Neural crest cell (in vitro differentiated cells): ENCODE results near the gene SRRM2. TPM values are rescaled to one million over a fixed set of nuclear protein-coding genes. Genes with fewer than 3 reads are reported as not detected.

ENCODE experiments used
- DNase-seq: peaks from one replicate; pipeline ENCODE4 v3.0.0; 2021; ENCODE audit warnings: low read depth, mixed read lengths, low spot score
- H3K27ac Mint-ChIP-seq: one replicate; pipeline ENCODE4 v1.8.0; 2021; ENCODE audit warnings: mild to moderate bottlenecking, mixed read lengths; ENCODE audit not compliant: unreplicated experiment
- H3K27me3 Mint-ChIP-seq: 2 replicates; pipeline ENCODE4 v1.8.0; 2021; ENCODE audit warnings: low read depth, mild to moderate bottlenecking, mixed read lengths
- H3K36me3 Mint-ChIP-seq: 2 replicates; pipeline ENCODE4 v1.8.0; 2021; ENCODE audit warnings: low read depth, mild to moderate bottlenecking, mixed read lengths
- H3K4me1 Mint-ChIP-seq: 2 replicates; pipeline ENCODE4 v1.8.0; 2021; ENCODE audit warnings: mixed read lengths
- H3K4me3 Mint-ChIP-seq: one replicate; pipeline ENCODE4 v1.8.0; 2021; ENCODE audit warnings: mild to moderate bottlenecking, mixed read lengths
- H3K9me3 Mint-ChIP-seq: 2 replicates; pipeline ENCODE4 v1.8.0; 2021; ENCODE audit warnings: mixed read lengths
- total RNA-seq: library from RNA; stranded (reverse); gene quantifications from 2 replicates; pipeline ENCODE4 v1.2.1, GENCODE V29; 2021
- TF ChIP-seq, protein P1 (sequence below): fragments of 200-600 bp; sonication (generic); conservative IDR thresholded peaks from 2 replicates; pipeline ENCODE4 v1.5.0; 2021; ENCODE audit warnings: antibody characterized with exemption, mild to moderate bottlenecking

Gene SRRM2
- total RNA-seq, 1 donor from 2014 or later, result 803 TPM

DNA sequence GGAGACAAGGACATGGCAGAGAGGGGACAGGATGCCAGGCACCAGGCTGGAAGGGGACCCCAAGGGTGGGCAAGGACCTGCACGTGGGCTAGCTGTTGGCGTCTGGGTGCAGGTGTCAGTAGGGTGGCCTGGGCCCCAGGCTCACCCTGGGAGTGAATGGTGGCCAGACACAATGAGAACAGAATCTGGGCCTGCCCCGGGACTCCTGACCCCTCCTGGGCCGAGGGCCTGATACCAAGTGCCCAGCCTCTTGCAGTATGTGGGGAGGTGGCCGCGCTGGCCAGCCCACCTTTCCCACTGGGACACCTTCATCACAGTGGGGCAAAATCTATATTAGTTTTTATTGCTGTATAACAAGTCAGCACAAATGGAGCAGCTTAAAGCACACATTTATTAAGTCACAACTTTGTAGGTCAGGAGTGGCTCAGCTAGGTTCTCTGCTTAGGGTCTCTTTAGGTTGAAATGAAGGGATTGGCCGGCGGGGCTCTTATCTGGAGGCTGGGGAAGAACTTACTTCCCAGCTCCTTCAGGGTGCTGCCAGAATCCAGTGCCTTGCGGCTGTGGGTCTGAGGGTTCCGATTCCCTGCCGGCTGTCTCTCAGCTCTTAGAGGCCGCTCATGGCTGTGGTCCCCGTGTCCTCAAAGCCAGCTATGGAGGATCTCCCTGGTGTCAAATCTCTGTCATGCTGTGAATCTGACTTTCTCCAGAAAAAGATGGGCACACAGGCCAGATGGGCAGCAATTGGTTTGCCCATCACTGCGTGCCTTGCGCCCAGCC, 31.3 kb downstream of the SRRM2 start:
- Mint-ChIP-seq H3K27me3 (peaks cover 2% of the 10 kb centered on the region), H3K9me3 (no peaks in the 10 kb centered on the region), H3K27ac (no peak overlapping the region), H3K36me3 (no peaks in the 10 kb centered on the region), H3K4me3 (peak overlapping the region; percentile 61), H3K4me1 (peaks cover 4% of the 10 kb centered on the region)
- TF ChIP-seq, protein P1, sequence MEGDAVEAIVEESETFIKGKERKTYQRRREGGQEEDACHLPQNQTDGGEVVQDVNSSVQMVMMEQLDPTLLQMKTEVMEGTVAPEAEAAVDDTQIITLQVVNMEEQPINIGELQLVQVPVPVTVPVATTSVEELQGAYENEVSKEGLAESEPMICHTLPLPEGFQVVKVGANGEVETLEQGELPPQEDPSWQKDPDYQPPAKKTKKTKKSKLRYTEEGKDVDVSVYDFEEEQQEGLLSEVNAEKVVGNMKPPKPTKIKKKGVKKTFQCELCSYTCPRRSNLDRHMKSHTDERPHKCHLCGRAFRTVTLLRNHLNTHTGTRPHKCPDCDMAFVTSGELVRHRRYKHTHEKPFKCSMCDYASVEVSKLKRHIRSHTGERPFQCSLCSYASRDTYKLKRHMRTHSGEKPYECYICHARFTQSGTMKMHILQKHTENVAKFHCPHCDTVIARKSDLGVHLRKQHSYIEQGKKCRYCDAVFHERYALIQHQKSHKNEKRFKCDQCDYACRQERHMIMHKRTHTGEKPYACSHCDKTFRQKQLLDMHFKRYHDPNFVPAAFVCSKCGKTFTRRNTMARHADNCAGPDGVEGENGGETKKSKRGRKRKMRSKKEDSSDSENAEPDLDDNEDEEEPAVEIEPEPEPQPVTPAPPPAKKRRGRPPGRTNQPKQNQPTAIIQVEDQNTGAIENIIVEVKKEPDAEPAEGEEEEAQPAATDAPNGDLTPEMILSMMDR, result no peak
- DNase-seq, result no peak

DNA sequence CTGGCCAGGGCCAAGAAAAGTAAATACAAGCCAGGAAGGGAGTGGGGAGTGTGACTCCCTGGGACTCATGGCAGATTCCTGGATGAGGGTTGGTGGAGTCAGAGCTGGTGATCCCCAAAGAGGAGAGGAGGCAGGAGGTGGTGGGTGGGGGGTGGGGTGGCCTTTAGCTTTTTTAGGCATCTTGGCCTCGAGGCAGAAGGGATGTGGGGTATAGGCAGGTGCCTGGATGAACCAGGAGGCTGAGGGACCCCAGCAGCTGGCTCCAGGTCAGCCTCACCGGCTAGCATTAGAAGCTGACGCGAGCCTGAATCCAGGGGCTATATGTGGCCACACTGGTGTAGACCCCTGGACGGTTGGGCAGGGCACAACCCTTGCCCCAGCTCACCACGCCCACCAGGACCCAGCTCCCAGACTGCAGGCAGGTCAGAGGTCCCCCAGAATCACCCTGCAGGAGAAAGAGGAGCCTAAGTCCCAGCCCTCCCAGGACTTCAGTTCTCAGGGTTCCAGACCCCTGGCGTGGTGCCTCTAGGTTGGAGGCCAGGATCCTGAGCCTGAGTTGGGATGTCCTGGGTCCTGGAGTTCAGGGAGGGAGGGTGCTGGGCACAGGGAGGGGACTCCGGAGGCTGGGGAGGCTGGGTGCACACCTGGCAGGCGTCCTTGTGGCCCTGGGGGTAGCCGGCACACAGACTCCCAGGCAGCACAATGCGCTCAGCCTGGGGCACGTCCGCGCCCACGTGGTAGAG, 32.1 kb downstream of the SRRM2 start:
- Mint-ChIP-seq H3K9me3 (no peaks in the 10 kb centered on the region), H3K27ac (no peak overlapping the region), H3K27me3 (peaks cover 4% of the 10 kb centered on the region), H3K4me1 (peaks cover 4% of the 10 kb centered on the region), H3K4me3 (peak overlapping the region; percentile 38), H3K36me3 (no peaks in the 10 kb centered on the region)
- DNase-seq, result no peak
- TF ChIP-seq, protein P1, result no peak

DNA sequence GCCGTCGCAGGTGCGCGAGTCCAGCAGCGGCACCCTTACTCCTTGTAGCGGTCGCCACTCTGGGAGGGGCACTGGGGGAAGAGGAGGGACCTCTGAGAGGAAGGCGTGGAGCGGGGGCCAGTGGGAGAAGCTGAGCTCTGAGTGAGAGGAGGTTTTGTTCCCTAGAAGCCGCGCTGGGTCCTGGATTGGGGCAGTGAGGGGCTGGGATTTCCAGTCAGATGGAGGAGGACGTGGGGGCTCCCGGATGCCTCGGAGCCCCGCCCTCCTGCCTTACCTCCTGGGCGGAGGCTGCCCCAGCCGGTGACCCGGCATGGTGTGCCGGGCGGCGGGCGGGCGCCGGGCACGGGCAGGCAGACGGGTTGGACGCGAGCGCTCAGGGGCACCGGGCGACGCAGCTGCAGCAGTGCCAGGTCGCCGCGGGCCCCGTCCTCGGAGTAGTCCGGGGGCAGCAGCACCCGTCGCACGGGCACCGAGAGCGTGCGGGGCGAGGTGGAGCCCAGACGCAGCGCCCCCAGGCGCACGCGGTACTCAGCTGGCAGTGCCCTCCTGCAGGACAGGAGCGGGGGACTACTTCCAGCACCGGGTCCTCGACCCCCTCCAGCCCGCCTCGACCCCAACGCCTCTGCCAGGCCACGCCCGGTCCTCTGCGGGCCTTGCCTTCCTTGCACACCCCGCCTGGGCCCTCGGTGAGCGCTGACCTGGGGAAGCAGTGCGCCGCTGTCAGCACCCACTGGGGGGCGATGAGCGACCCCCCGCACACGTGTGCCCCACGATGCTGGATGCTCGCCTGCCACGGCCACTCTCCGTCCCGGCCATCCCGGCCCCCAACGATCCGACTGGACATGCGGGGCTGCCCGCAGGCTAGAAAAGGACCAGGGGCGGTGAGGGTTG, 32.9 kb downstream of the SRRM2 start:
- TF ChIP-seq, protein P1, result no peak
- peaks cover 9% of the 10 kb centered on the region for H3K27me3 Mint-ChIP-seq
- H3K4me3 Mint-ChIP-seq, result no peak overlapping the region
- H3K4me1 Mint-ChIP-seq, result peaks cover 4% of the 10 kb centered on the region
- no peak for DNase-seq
- H3K36me3 Mint-ChIP-seq, result no peaks in the 10 kb centered on the region
- H3K9me3 Mint-ChIP-seq, result no peaks in the 10 kb centered on the region
- no peak overlapping the region for H3K27ac Mint-ChIP-seq

DNA sequence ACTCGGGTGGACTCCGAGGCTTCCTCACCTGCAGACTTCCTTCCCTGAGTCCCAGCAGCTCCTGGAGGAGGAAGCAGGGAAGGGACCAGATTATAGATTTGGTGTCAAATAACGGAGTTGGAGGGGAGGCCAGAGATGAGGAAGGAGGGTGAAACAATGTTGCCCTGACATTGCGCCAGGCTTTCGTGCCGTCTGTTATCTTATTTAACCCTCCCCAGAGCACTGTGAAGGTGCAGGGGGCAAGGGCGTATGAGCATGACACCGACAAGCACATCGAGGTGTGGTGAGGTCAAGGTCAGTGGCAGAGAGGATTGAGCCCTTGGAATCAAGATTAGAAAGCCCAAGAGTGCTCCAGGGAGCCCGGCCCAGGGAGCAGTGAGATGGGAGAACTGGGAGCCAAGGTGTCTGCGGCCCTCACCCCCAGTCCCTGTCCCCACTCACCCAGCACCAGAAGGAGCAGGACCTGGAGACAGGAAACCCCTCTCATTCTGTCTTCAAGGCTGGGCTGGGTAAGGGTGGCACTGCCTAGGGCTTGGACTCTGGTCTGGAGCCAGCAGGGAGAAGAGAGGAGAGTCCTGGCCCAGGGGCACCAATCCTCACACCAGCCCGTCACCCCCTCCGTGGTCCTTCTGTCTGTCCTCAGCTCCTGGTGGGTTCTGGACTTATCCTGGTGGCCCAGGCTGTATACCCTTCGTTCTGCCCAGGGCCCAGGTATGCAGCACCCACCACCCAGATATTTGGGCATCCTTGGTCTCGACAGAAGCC, 33.8 kb downstream of the SRRM2 start:
- TF ChIP-seq, protein P1, result no peak
- Mint-ChIP-seq H3K9me3 (no peaks in the 10 kb centered on the region), H3K4me1 (peaks cover 4% of the 10 kb centered on the region), H3K27me3 (peaks cover 12% of the 10 kb centered on the region), H3K36me3 (no peaks in the 10 kb centered on the region), H3K27ac (no peak overlapping the region), H3K4me3 (no peak overlapping the region)
- DNase-seq, result no peak

DNA sequence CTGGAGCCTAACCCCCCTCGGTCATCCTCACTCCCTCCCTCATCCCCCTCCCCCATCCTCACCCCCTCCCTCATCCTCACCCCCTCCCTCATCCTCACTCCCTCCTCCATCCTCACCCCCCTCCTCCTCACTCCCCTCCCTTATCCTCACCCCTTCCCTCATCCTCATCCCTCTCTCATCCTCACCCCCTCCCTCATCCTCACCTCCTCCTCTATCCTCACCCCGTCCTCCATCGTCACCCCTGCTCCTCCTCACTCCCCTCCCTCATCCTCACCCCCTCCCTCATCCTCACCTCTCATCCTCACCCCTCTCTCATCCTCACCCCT, 34.4 kb downstream of the SRRM2 start:
- no peaks in the 10 kb centered on the region for H3K36me3 Mint-ChIP-seq
- H3K9me3 Mint-ChIP-seq, result no peaks in the 10 kb centered on the region
- TF ChIP-seq, protein P1, result no peak

More for the DNA sequence above, 34.4 kb downstream of the SRRM2 start:
- no peak for DNase-seq
- Mint-ChIP-seq H3K27me3 (peaks cover 18% of the 10 kb centered on the region), H3K27ac (no peak overlapping the region), H3K4me3 (no peak overlapping the region), H3K4me1 (peaks cover 4% of the 10 kb centered on the region)
